ENCODE data around the gene IFI27. TPM values are rescaled to one million over a fixed set of nuclear protein-coding genes. Genes with fewer than 3 reads are reported as not detected.

The IFI27 gene
- total RNA-seq, 1 experiment from 2014 or later, result 4.9 TPM

DNA sequence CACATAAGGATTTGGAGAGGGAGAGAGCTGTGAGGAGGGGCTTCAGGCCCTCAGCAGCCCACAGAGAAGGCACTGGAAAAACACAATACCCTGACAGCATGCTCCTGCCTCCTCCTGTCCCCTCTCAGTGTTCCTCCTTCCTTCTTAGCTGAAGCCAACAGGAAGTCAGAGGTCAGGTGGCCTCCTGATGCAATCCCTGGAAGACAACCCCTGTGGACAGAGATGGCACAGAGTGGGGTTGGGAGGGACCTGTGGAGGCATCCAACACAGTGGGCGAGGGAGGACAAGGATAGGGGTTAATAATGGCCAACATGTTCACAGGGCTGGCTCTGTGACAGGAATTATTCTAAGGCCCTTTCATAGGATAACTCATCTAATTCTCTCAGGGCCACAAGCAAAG is 34.2 kb downstream of the IFI27 start:
- ChIA-PET CTCF (no interaction called here), POLR2A (ENCODE audit: low non-redundant PET) (no interaction called here)

GRCh38 chr14:94145902-94146527 is 35.5 kb downstream of the IFI27 start:
- POLR2A ChIA-PET (ENCODE audit: low non-redundant PET), result no interaction called here
- CTCF ChIA-PET, result no interaction called here
- Histone ChIP-seq H3K27ac (ENCODE audit: low read depth, low read length, poor library complexity, severe bottlenecking) (no peak overlapping the region), H3K4me1 (ENCODE audit: insufficient read depth, low read length, poor library complexity, severe bottlenecking) (no peaks in the 10 kb centered on the region), H3K36me3 (ENCODE audit: insufficient read depth, low read length, poor library complexity, severe bottlenecking) (no peaks in the 10 kb centered on the region), H3K27me3 (replicated peaks; ENCODE audit: insufficient read depth, low read depth, low read length, poor library complexity) (no peaks in the 10 kb centered on the region), H3K9me3 (ENCODE audit: low read depth, low read length, poor library complexity, severe bottlenecking) (no peaks in the 10 kb centered on the region), H3K4me3 (ENCODE audit: low read depth, low read length, poor library complexity, severe bottlenecking) (no peak overlapping the region)
- TF ChIP-seq EZH2 (IDR thresholded peaks at IDR 0.05; ENCODE audit: borderline replicate concordance, low read depth, low read length, poor library complexity, severe bottlenecking), result no peak
- TF ChIP-seq, protein P1, sequence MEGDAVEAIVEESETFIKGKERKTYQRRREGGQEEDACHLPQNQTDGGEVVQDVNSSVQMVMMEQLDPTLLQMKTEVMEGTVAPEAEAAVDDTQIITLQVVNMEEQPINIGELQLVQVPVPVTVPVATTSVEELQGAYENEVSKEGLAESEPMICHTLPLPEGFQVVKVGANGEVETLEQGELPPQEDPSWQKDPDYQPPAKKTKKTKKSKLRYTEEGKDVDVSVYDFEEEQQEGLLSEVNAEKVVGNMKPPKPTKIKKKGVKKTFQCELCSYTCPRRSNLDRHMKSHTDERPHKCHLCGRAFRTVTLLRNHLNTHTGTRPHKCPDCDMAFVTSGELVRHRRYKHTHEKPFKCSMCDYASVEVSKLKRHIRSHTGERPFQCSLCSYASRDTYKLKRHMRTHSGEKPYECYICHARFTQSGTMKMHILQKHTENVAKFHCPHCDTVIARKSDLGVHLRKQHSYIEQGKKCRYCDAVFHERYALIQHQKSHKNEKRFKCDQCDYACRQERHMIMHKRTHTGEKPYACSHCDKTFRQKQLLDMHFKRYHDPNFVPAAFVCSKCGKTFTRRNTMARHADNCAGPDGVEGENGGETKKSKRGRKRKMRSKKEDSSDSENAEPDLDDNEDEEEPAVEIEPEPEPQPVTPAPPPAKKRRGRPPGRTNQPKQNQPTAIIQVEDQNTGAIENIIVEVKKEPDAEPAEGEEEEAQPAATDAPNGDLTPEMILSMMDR (conservative IDR thresholded peaks at IDR 0.05; ENCODE audit: low read depth, low read length), result no peak
- DNase-seq (ENCODE audit: low spot score), result no peak
- BruUV-seq (replicated peaks), result no TSS peak
- intact Hi-C loops (cut with micrococcal nuclease; ENCODE audit: unreplicated experiment), result no loop called here

More for the DNA sequence above, 34.2 kb downstream of the IFI27 start:
- no peaks in the 10 kb centered on the region for H3K36me3 ChIP-seq (ENCODE audit: insufficient read depth, low read length, poor library complexity, severe bottlenecking)
- H3K27me3 ChIP-seq (replicated peaks; ENCODE audit: insufficient read depth, low read depth, low read length, poor library complexity), result no peaks in the 10 kb centered on the region
- no peak for DNase-seq (ENCODE audit: low spot score)
- TF ChIP-seq EZH2 (IDR thresholded peaks at IDR 0.05; ENCODE audit: borderline replicate concordance, low read depth, low read length, poor library complexity, severe bottlenecking), result no peak
- TF ChIP-seq, protein P1 (conservative IDR thresholded peaks at IDR 0.05; ENCODE audit: low read depth, low read length), result no peak
- no peak overlapping the region for H3K27ac ChIP-seq (ENCODE audit: low read depth, low read length, poor library complexity, severe bottlenecking)
- intact Hi-C loops (cut with micrococcal nuclease; ENCODE audit: unreplicated experiment), result no loop called here
- no peaks in the 10 kb centered on the region for H3K9me3 ChIP-seq (ENCODE audit: low read depth, low read length, poor library complexity, severe bottlenecking)
- no TSS peak for BruUV-seq (replicated peaks)
- no peak overlapping the region for H3K4me3 ChIP-seq (ENCODE audit: low read depth, low read length, poor library complexity, severe bottlenecking)
- no peaks in the 10 kb centered on the region for H3K4me1 ChIP-seq (ENCODE audit: insufficient read depth, low read length, poor library complexity, severe bottlenecking)

- CTCF ChIA-PET, result no interaction called here
- intact Hi-C loops (cut with micrococcal nuclease; ENCODE audit: unreplicated experiment), result no loop called here
- Histone ChIP-seq H3K27ac (ENCODE audit: low read depth, low read length, poor library complexity, severe bottlenecking) (no peak overlapping the region), H3K27me3 (replicated peaks; ENCODE audit: insufficient read depth, low read depth, low read length, poor library complexity) (no peaks in the 10 kb centered on the region), H3K9me3 (ENCODE audit: low read depth, low read length, poor library complexity, severe bottlenecking) (no peaks in the 10 kb centered on the region), H3K4me3 (ENCODE audit: low read depth, low read length, poor library complexity, severe bottlenecking) (no peak overlapping the region), H3K4me1 (ENCODE audit: insufficient read depth, low read length, poor library complexity, severe bottlenecking) (no peaks in the 10 kb centered on the region), H3K36me3 (ENCODE audit: insufficient read depth, low read length, poor library complexity, severe bottlenecking) (no peaks in the 10 kb centered on the region)
- no peak for TF ChIP-seq EZH2 (IDR thresholded peaks at IDR 0.05; ENCODE audit: borderline replicate concordance, low read depth, low read length, poor library complexity, severe bottlenecking)
- TF ChIP-seq, protein P1 (conservative IDR thresholded peaks at IDR 0.05; ENCODE audit: low read depth, low read length), result no peak
- BruUV-seq (replicated peaks), result no TSS peak
- POLR2A ChIA-PET (ENCODE audit: low non-redundant PET), result no interaction called here
- no peak for DNase-seq (ENCODE audit: low spot score)
Measured at GRCh38 chr14:94152676-94153075, 42.1 kb downstream of the IFI27 start.
